ENCODE measurements around the gene DPP4. TPM values are rescaled to one million over a fixed set of nuclear protein-coding genes. Genes with fewer than 3 reads are reported as not detected.

Gene DPP4
- total and polyA plus RNA-seq, 8 donors, result 28.0 to 105 (median 44.1) TPM

DNA sequence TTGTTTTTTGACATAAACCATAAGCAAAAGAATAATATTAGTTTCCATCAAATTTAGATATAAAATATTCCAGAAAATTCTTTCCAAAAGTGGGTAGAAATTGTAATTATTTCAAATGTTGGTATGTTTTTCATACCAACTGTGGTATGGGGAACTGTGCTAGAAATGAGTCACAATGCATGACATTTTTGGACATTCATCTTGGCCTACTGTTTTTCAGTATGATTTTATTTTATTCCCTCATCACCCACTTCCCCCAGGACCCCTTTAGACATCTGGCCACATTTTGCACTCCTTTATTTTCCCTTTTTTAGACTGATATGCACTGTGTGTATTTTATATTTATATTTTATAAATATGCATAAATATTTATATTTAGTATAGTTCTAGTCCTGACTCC, 97.1 kb downstream of the DPP4 start:
- DNase-seq, result no peak
- TF ChIP-seq, protein P1, sequence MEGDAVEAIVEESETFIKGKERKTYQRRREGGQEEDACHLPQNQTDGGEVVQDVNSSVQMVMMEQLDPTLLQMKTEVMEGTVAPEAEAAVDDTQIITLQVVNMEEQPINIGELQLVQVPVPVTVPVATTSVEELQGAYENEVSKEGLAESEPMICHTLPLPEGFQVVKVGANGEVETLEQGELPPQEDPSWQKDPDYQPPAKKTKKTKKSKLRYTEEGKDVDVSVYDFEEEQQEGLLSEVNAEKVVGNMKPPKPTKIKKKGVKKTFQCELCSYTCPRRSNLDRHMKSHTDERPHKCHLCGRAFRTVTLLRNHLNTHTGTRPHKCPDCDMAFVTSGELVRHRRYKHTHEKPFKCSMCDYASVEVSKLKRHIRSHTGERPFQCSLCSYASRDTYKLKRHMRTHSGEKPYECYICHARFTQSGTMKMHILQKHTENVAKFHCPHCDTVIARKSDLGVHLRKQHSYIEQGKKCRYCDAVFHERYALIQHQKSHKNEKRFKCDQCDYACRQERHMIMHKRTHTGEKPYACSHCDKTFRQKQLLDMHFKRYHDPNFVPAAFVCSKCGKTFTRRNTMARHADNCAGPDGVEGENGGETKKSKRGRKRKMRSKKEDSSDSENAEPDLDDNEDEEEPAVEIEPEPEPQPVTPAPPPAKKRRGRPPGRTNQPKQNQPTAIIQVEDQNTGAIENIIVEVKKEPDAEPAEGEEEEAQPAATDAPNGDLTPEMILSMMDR (IDR thresholded peaks at IDR 0.05), result no peak
- H3K27me3 ChIP-seq, result no peaks in the 10 kb centered on the region
- H3K36me3 ChIP-seq, result no peaks in the 10 kb centered on the region
- H3K27ac ChIP-seq, result no peak overlapping the region
- intact Hi-C loops (cut with DNase I), result no loop called here
- no peak for ATAC-seq
- no peak overlapping the region for H3K4me3 ChIP-seq
- peaks cover 0 to 4% of the 10 kb centered on the region in 2 donors for H3K4me1 ChIP-seq
- H3K9me3 ChIP-seq, result no peaks in the 10 kb centered on the region

DNA sequence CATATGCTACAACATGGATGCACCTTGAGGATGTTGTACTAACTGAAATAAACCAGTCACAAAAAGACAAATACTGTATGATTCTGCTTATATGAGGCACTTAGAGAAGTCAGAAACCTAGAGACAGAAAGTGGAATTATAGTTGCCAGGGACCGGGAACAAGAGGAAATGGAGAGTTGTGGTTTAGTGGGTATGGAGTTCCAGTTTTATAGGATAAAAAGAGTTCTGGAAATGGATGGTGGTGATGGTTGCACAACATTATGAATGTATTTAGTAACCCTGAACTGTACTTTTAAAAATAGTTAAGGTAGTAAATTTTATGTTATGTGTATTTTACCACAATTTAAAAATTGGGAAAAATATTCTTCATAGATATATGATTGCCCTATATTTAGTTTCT, 97.7 kb downstream of the DPP4 start:
- intact Hi-C loops (cut with DNase I), result no loop called here
- DNase-seq (no peak), ATAC-seq (peak; percentile 23)
- Histone ChIP-seq H3K36me3 (no peaks in the 10 kb centered on the region), H3K27me3 (no peaks in the 10 kb centered on the region), H3K4me1 (peaks cover 0 to 4% of the 10 kb centered on the region in 2 donors), H3K27ac (no peak overlapping the region), H3K4me3 (no peak overlapping the region), H3K9me3 (no peaks in the 10 kb centered on the region)
- TF ChIP-seq, protein P1 (IDR thresholded peaks at IDR 0.05), result no peak

DNA sequence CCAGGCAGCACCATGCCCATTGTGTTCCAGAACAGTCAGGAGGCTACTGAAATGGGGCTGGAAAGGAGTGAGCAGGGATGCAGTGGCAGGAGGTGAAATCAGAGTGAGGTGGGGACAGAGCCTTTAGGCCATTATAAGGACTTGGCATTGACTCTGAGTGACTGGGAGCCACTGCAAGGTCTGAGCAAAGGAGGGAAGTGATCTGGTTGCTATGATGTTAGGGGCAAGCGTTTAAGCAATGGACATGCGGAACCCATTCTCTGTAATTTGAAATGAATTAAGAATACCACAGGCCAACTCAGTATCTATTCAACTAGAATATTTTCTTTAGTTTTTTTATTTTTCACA, 98.2 kb downstream of the DPP4 start:
- TF ChIP-seq, protein P1 (IDR thresholded peaks at IDR 0.05), result no peak
- intact Hi-C loops (cut with DNase I), result no loop called here
- H3K27me3 ChIP-seq, result no peaks in the 10 kb centered on the region
- H3K4me3 ChIP-seq, result no peak overlapping the region
- H3K9me3 ChIP-seq, result no peaks in the 10 kb centered on the region
- H3K36me3 ChIP-seq, result no peaks in the 10 kb centered on the region
- ATAC-seq (peak; percentile 25), DNase-seq (no peak)
- no peak overlapping the region for H3K27ac ChIP-seq
- peaks cover 0 to 4% of the 10 kb centered on the region in 2 donors for H3K4me1 ChIP-seq

DNA sequence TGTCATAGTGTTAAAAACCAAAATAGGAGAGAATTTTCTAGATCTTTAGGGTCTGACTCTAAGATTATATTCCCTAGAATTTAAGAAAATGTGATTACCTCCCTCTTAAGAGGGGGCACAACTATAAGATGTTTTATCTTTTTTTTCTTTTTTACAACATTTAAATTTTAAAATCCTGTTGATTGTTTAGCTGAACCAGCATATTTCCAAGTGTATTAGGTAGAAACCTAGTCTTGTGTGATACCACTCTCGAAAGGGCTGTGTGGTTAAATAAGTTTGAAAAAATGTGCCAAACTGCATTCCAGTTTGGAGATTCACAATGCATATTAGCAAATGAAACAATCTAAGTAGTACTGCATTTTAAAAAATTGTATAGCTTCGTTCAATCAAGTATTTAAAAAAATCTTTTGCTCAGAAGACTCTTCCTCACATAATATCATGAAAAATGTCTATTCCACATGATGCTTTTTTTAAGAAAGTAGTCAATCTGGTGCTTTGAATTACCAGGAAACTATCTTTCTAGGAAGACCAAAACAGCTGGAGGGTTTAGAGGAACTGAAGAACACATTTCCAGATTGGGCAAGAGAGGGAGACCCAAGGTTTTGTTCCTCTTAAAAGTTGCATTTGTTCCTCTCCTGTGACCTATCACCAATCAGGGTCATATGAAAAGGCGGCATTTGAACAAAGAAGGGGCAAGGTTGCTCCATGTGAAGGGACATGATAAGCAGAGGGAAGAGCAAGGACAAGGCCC, 98.8 kb downstream of the DPP4 start:
- DNase-seq, result no peak
- H3K36me3 ChIP-seq, result no peaks in the 10 kb centered on the region
- peaks cover 0 to 4% of the 10 kb centered on the region in 2 donors for H3K4me1 ChIP-seq
- ATAC-seq, result peak; percentile 53
- no peak overlapping the region for H3K4me3 ChIP-seq
- H3K27me3 ChIP-seq, result no peaks in the 10 kb centered on the region
- TF ChIP-seq, protein P1 (IDR thresholded peaks at IDR 0.05), result no peak
- H3K9me3 ChIP-seq, result no peaks in the 10 kb centered on the region
- intact Hi-C loops (cut with DNase I), result no loop called here
- no peak overlapping the region for H3K27ac ChIP-seq

DNA sequence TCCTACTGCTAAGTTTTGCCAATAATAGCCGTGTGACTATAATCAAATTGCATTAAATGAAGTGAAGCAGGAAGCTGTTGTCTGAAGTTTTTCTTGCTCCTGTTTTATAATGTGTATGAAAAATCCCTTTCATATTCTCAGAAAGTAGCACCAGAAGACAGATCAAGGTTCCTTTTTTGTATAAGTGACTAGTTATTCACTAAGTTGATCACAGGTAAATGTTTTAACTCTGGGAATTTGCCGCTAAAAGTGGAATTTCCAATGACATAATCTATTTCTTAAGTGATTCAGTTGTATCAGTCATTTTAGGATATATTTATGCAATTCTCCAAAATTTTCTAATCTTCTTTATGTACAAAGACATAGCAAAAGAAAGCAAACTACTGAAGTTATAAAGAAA, 99.6 kb downstream of the DPP4 start:
- Histone ChIP-seq H3K36me3 (no peaks in the 10 kb centered on the region), H3K4me3 (no peak overlapping the region), H3K4me1 (peaks cover 0 to 3% of the 10 kb centered on the region in 2 donors), H3K27ac (no peak overlapping the region), H3K27me3 (no peaks in the 10 kb centered on the region), H3K9me3 (no peaks in the 10 kb centered on the region)
- intact Hi-C loops (cut with DNase I), result no loop called here
- TF ChIP-seq, protein P1 (IDR thresholded peaks at IDR 0.05), result no peak
- no peak for ATAC-seq
- DNase-seq, result no peak

Measured in left lung (tissue), 10 donors.